HEK293 (cell line): ENCODE results near the gene PRSS1.

Experiments
- CTCF ChIA-PET: fragments of 350-600 bp; formaldehyde crosslinking; extraction: SDS; loops from one replicate; lab custom pipeline; 2021; ENCODE audit warnings: antibody characterized with exemption; lab: Yijun Ruan, JAX
- POLR2A ChIA-PET: fragments of 300-600 bp; formaldehyde crosslinking; extraction: SDS; loops from one replicate; lab custom pipeline; 2020; ENCODE audit warnings: antibody characterized with exemption, inconsistent platforms; lab: Yijun Ruan, JAX
- H3K27ac ChIP-seq: fragments of 200-500 bp; sonication (Bioruptor generic); 2 replicates; pipeline ENCODE4 v1.5.1; 2014; ENCODE audit warnings: low read depth, low read length, control low read depth, inconsistent platforms; ENCODE audit errors: extremely low read depth
- H3K36me3 ChIP-seq, 2 experiments: fragments of 200-500 bp in 1 of 2; sonication (Bioruptor generic) in 1 of 2; 1 replicate in 1 of 2; 2 replicates in 1 of 2; pipeline ENCODE4 v1.5.1; 2014 to 2017; ENCODE audit warnings: inconsistent platforms in 2 of 2, low read length in 2 of 2; ENCODE audit not compliant: control insufficient read depth in 2 of 2, insufficient read depth in 1 of 2
- H3K4me1 ChIP-seq: fragments of 200-500 bp; sonication (Bioruptor generic); 2 replicates; pipeline ENCODE4 v1.5.1; 2014; ENCODE audit warnings: mild to moderate bottlenecking, low read length, inconsistent platforms; ENCODE audit not compliant: control insufficient read depth, insufficient read depth
- H3K4me3 ChIP-seq: 2 replicates; pipeline ENCODE4 v1.5.1; 2011; ENCODE audit warnings: low read depth, mild to moderate bottlenecking, control low read depth, low read length, moderate library complexity
- H3K9me3 ChIP-seq: fragments of 200-500 bp; sonication (Bioruptor generic); 2 replicates; pipeline ENCODE4 v1.5.1; 2014; ENCODE audit warnings: low read depth, low read length, inconsistent platforms; ENCODE audit not compliant: control insufficient read depth, insufficient read depth
- GLI4 ChIP-seq: fragments of 450-650 bp; formaldehyde crosslinking; IDR thresholded peaks from 2 replicates; pipeline ENCODE4 v1.5.1; 2016; ENCODE audit warnings: missing biosample characterization, missing genetic modification characterization
- TCF7L2 ChIP-seq: IDR thresholded peaks from 2 replicates; pipeline ENCODE4 v1.6.1; 2011; ENCODE audit warnings: low read depth, mild to moderate bottlenecking, inconsistent platforms, low read length, moderate library complexity, borderline replicate concordance
- ZBTB8A ChIP-seq: fragments of 450-650 bp; formaldehyde crosslinking; IDR thresholded peaks from 2 replicates; pipeline ENCODE4 v1.5.1; 2016; ENCODE audit warnings: missing biosample characterization, missing genetic modification characterization
- ZFP37 ChIP-seq: fragments of 450-650 bp; formaldehyde crosslinking; IDR thresholded peaks from 2 replicates; pipeline ENCODE4 v1.5.1; 2016; ENCODE audit warnings: missing biosample characterization, missing genetic modification characterization
- ZFP41 ChIP-seq: fragments of 450-650 bp; formaldehyde crosslinking; IDR thresholded peaks from 2 replicates; pipeline ENCODE4 v1.5.1; 2016; ENCODE audit warnings: missing biosample characterization, missing genetic modification characterization, borderline replicate concordance
- ZNF10 ChIP-seq: fragments of 450-650 bp; formaldehyde crosslinking; IDR thresholded peaks from 2 replicates; pipeline ENCODE4 v1.5.1; 2017; ENCODE audit warnings: missing biosample characterization, missing genetic modification characterization
- ZNF19 ChIP-seq: fragments of 450-650 bp; formaldehyde crosslinking; IDR thresholded peaks from 2 replicates; pipeline ENCODE4; 2016; ENCODE audit warnings: missing biosample characterization, missing genetic modification characterization, low read depth
- ZNF610 ChIP-seq: fragments of 450-650 bp; formaldehyde crosslinking; IDR thresholded peaks from 2 replicates; pipeline ENCODE4 v1.5.1; 2016; ENCODE audit warnings: missing biosample characterization, missing genetic modification characterization, borderline replicate concordance
- ZNF670 ChIP-seq: fragments of 450-650 bp; formaldehyde crosslinking; IDR thresholded peaks from 2 replicates; pipeline ENCODE4 v1.5.1; 2016; ENCODE audit warnings: missing biosample characterization, missing genetic modification characterization, low read depth
- ZSCAN16 ChIP-seq: fragments of 450-650 bp; formaldehyde crosslinking; IDR thresholded peaks from 2 replicates; pipeline ENCODE4 v1.5.1; 2016; ENCODE audit warnings: missing biosample characterization, missing genetic modification characterization
- ZSCAN23 ChIP-seq: fragments of 450-650 bp; formaldehyde crosslinking; IDR thresholded peaks from 2 replicates; pipeline ENCODE4 v1.5.1; 2016; ENCODE audit warnings: missing biosample characterization, missing genetic modification characterization
- TF ChIP-seq, protein P1 (sequence below): fragments of 450-650 bp; formaldehyde crosslinking; IDR thresholded peaks from 2 replicates; pipeline ENCODE4 v1.5.1; 2016; ENCODE audit warnings: missing biosample characterization, missing genetic modification characterization
- TF ChIP-seq, protein P2 (sequence below): fragments of 450-650 bp; formaldehyde crosslinking; IDR thresholded peaks from 2 replicates; pipeline ENCODE4 v1.5.1; 2016; ENCODE audit warnings: missing biosample characterization, missing genetic modification characterization
- TF ChIP-seq, protein P3 (sequence below): fragments of 450-650 bp; formaldehyde crosslinking; IDR thresholded peaks from 2 replicates; pipeline ENCODE4 v1.5.1; 2016; ENCODE audit warnings: missing biosample characterization, missing genetic modification characterization
- TF ChIP-seq, protein P4 (sequence below): fragments of 450-650 bp; formaldehyde crosslinking; conservative IDR thresholded peaks from 2 replicates; pipeline ENCODE4 v1.5.1; 2016; ENCODE audit warnings: low read depth, missing biosample characterization, missing genetic modification characterization
- TF ChIP-seq, protein P5 (sequence below): fragments of 450-650 bp; formaldehyde crosslinking; IDR thresholded peaks from 2 replicates; pipeline ENCODE4 v1.5.1; 2016; ENCODE audit warnings: missing biosample characterization, missing genetic modification characterization

The PRSS1 gene

DNA sequence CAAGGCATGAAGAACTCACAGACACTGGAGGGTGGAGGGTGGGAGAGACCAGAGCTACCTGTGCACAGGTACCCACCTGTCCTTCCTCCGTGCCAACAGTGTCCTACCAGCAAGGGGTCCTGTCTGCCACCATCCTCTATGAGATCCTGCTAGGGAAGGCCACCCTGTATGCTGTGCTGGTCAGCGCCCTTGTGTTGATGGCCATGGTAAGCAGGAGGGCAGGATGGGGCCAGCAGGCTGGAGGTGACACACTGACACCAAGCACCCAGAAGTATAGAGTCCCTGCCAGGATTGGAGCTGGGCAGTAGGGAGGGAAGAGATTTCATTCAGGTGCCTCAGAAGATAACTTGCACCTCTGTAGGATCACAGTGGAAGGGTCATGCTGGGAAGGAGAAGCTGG lies 43.3 kb downstream of the PRSS1 start:
- TF ChIP-seq ZFP37 (tag by site-specific recombination) (no peak), ZNF10 (no peak), GLI4 (no peak), ZFP41 (tag by site-specific recombination) (no peak), ZBTB8A (no peak), ZSCAN16 (tag by site-specific recombination) (no peak), ZNF610 (tag by site-specific recombination) (no peak), ZNF670 (tag by site-specific recombination) (no peak), ZSCAN23 (tag by site-specific recombination) (no peak), TCF7L2 (no peak), ZNF19 (tag by site-specific recombination) (no peak)
- TF ChIP-seq, protein P1, sequence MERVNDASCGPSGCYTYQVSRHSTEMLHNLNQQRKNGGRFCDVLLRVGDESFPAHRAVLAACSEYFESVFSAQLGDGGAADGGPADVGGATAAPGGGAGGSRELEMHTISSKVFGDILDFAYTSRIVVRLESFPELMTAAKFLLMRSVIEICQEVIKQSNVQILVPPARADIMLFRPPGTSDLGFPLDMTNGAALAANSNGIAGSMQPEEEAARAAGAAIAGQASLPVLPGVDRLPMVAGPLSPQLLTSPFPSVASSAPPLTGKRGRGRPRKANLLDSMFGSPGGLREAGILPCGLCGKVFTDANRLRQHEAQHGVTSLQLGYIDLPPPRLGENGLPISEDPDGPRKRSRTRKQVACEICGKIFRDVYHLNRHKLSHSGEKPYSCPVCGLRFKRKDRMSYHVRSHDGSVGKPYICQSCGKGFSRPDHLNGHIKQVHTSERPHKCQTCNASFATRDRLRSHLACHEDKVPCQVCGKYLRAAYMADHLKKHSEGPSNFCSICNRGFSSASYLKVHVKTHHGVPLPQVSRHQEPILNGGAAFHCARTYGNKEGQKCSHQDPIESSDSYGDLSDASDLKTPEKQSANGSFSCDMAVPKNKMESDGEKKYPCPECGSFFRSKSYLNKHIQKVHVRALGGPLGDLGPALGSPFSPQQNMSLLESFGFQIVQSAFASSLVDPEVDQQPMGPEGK (tag by site-specific recombination) = no peak
- TF ChIP-seq, protein P2, sequence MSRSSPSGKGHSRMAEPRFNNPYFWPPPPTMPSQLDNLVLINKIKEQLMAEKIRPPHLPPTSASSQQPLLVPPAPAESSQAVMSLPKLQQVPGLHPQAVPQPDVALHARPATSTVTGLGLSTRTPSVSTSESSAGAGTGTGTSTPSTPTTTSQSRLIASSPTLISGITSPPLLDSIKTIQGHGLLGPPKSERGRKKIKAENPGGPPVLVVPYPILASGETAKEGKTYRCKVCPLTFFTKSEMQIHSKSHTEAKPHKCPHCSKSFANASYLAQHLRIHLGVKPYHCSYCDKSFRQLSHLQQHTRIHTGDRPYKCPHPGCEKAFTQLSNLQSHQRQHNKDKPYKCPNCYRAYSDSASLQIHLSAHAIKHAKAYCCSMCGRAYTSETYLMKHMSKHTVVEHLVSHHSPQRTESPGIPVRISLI (tag by site-specific recombination) = no peak
- TF ChIP-seq, protein P3, sequence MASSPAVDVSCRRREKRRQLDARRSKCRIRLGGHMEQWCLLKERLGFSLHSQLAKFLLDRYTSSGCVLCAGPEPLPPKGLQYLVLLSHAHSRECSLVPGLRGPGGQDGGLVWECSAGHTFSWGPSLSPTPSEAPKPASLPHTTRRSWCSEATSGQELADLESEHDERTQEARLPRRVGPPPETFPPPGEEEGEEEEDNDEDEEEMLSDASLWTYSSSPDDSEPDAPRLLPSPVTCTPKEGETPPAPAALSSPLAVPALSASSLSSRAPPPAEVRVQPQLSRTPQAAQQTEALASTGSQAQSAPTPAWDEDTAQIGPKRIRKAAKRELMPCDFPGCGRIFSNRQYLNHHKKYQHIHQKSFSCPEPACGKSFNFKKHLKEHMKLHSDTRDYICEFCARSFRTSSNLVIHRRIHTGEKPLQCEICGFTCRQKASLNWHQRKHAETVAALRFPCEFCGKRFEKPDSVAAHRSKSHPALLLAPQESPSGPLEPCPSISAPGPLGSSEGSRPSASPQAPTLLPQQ (tag by site-specific recombination) = no peak
- TF ChIP-seq, protein P4, sequence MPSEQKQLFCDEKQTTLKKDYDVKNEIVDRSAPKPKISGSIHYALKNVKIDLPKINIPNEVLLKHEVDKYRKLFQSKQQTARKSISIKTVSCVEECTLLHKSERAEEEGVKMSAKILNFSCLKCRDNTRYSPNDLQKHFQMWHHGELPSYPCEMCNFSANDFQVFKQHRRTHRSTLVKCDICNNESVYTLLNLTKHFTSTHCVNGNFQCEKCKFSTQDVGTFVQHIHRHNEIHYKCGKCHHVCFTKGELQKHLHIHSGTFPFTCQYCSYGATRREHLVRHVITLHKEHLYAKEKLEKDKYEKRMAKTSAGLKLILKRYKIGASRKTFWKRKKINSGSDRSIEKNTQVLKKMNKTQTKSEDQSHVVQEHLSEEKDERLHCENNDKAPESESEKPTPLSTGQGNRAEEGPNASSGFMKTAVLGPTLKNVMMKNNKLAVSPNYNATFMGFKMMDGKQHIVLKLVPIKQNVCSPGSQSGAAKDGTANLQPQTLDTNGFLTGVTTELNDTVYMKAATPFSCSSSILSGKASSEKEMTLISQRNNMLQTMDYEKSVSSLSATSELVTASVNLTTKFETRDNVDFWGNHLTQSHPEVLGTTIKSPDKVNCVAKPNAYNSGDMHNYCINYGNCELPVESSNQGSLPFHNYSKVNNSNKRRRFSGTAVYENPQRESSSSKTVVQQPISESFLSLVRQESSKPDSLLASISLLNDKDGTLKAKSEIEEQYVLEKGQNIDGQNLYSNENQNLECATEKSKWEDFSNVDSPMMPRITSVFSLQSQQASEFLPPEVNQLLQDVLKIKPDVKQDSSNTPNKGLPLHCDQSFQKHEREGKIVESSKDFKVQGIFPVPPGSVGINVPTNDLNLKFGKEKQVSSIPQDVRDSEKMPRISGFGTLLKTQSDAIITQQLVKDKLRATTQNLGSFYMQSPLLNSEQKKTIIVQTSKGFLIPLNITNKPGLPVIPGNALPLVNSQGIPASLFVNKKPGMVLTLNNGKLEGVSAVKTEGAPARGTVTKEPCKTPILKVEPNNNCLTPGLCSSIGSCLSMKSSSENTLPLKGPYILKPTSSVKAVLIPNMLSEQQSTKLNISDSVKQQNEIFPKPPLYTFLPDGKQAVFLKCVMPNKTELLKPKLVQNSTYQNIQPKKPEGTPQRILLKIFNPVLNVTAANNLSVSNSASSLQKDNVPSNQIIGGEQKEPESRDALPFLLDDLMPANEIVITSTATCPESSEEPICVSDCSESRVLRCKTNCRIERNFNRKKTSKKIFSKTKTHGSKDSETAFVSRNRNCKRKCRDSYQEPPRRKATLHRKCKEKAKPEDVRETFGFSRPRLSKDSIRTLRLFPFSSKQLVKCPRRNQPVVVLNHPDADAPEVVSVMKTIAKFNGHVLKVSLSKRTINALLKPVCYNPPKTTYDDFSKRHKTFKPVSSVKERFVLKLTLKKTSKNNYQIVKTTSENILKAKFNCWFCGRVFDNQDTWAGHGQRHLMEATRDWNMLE = no peak
- TF ChIP-seq, protein P5, sequence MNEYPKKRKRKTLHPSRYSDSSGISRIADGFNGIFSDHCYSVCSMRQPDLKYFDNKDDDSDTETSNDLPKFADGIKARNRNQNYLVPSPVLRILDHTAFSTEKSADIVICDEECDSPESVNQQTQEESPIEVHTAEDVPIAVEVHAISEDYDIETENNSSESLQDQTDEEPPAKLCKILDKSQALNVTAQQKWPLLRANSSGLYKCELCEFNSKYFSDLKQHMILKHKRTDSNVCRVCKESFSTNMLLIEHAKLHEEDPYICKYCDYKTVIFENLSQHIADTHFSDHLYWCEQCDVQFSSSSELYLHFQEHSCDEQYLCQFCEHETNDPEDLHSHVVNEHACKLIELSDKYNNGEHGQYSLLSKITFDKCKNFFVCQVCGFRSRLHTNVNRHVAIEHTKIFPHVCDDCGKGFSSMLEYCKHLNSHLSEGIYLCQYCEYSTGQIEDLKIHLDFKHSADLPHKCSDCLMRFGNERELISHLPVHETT (tag by site-specific recombination) = no peak
- Histone ChIP-seq H3K36me3 (no peaks in the 10 kb centered on the region), H3K4me1 (no peaks in the 10 kb centered on the region), H3K27ac (no peak overlapping the region), H3K4me3 (no peak overlapping the region), H3K9me3 (no peaks in the 10 kb centered on the region)
- ChIA-PET POLR2A (no interaction called here), CTCF (interaction anchor here (1.1 to 7.3 kb wide), 5 partner anchors 9 to 258 kb away, joined by 3 to 41 read pairs (median 6); no protein-coding TSS in a partner anchor)
